Measurements from ENCODE around the gene CNTN1. TPM values are rescaled to one million over a fixed set of nuclear protein-coding genes. Genes with fewer than 3 reads are reported as not detected.

The CNTN1 gene
- total RNA-seq, 1 experiment from 2014 or later: 6.5 TPM

DNA sequence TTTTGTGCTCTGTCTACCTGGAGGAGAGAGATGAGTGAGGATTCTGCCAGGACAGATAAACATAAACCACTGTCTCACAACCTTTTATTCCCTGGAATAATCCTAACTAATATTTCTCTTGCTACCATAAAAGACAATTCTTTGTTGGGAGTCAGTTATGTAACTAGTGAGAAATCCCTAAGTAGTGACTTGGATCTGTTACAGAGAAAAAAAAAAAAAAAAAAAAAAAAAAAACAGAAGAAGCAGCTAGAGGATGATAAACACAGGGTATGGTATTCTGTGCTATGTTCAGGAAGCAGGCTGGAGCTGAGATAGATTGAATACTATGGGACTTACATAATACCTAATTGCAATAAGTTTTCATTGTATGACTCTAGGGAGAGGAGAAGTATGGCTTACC, 178.7 kb downstream of the CNTN1 start:
- Mint-ChIP-seq H3K27ac (0 out of 7 replicates have a peak overlapping the region, but pooled peaks of 1 of the 3 experiments have one; percentile 0), H3K4me1 (no peaks in the 10 kb centered on the region), H3K27me3 (ENCODE audit: low read depth) (no peaks in the 10 kb centered on the region), H3K4me3 (no peak overlapping the region), H3K36me3 (ENCODE audit: insufficient read depth in 1 of 3, low read depth in 3 of 3) (no peaks in the 10 kb centered on the region; a peak in 1 of 7 replicates), H3K9me3 (no peaks in the 10 kb centered on the region)
- DNase-seq: no peak
- Histone ChIP-seq H2BK120ac (ENCODE audit: low read depth, low read length, poor library complexity, severe bottlenecking) (no peak overlapping the region), H4K5ac (ENCODE audit: insufficient read length, low read depth, low read length) (no peak overlapping the region), H2BK15ac (ENCODE audit: low read depth, low read length) (no peak overlapping the region), H3K79me2 (ENCODE audit: insufficient read depth, low read length) (no peaks in the 10 kb centered on the region), H4K8ac (replicated peaks; ENCODE audit: insufficient read length, low read depth, low read length) (no peak overlapping the region), H4K91ac (ENCODE audit: insufficient read length, low read depth, low read length) (no peak overlapping the region), H2BK20ac (ENCODE audit: low read depth, low read length, poor library complexity, severe bottlenecking) (no peak overlapping the region), H3K9ac (ENCODE audit: extremely low read depth, insufficient read length, low read length) (no peak overlapping the region), H2BK12ac (ENCODE audit: insufficient read length, low read depth, low read length) (no peak overlapping the region), H3K23ac (ENCODE audit: insufficient read length, low read depth, low read length) (no peak overlapping the region), H3K56ac (ENCODE audit: insufficient read length, low read depth, low read length) (no peak overlapping the region), H4K20me1 (ENCODE audit: control insufficient read depth, insufficient read depth, insufficient read length) (no peaks in the 10 kb centered on the region), H3K27ac (ENCODE audit: insufficient read length, low read depth, low read length) (no peak overlapping the region), H3K79me1 (ENCODE audit: insufficient read depth, low read depth, low read length, poor library complexity, severe bottlenecking) (no peaks in the 10 kb centered on the region), H3K4me2 (ENCODE audit: insufficient read depth, insufficient read length, low read length) (no peak overlapping the region), H3K4ac (ENCODE audit: low read depth, low read length) (no peak overlapping the region), H3K4me1 (ENCODE audit: insufficient read depth, low read length) (no peaks in the 10 kb centered on the region), H3K14ac (ENCODE audit: insufficient read depth, low read length) (no peak overlapping the region), H2AFZ (ENCODE audit: low read length) (no peak overlapping the region), H2BK5ac (ENCODE audit: insufficient read length, low read length) (no peak overlapping the region), H3K9me3 (ENCODE audit: control insufficient read depth, low read depth, low read length) (no peaks in the 10 kb centered on the region), H3K27me3 (ENCODE audit: insufficient read depth, low read length) (no peaks in the 10 kb centered on the region), H3K23me2 (ENCODE audit: insufficient read length, low read depth, low read length, poor library complexity, severe bottlenecking) (no peaks in the 10 kb centered on the region), H3T11ph (ENCODE audit: low read length) (no peak overlapping the region), H2AK5ac (ENCODE audit: insufficient read length, low read length) (no peak overlapping the region), H3K18ac (ENCODE audit: insufficient read length, low read depth, low read length) (no peak overlapping the region)
- no peak for TF ChIP-seq CTCF (conservative IDR thresholded peaks at IDR 0.05)

Measured in H9 (cell line).